Neural progenitor cell (in vitro differentiated cells): ENCODE results near the gene STK11IP.

Source experiments
- EZH2 ChIP-seq: fragments of 200-600 bp; sonication (generic); IDR thresholded peaks from 2 replicates; pipeline ENCODE4 v1.6.1; 2017; ENCODE audit warnings: antibody characterized with exemption, mild to moderate bottlenecking, moderate library complexity
- EZH2phosphoT487 ChIP-seq: fragments of 200-600 bp; sonication (generic); IDR thresholded peaks from 2 replicates; pipeline ENCODE4 v1.6.1; 2017; ENCODE audit warnings: antibody characterized with exemption
- TF ChIP-seq, protein P1 (sequence below): fragments of 200-600 bp; sonication (generic); IDR thresholded peaks from 2 replicates; pipeline ENCODE4 v1.5.1; 2017; ENCODE audit warnings: antibody characterized with exemption, mild to moderate bottlenecking

DNA sequence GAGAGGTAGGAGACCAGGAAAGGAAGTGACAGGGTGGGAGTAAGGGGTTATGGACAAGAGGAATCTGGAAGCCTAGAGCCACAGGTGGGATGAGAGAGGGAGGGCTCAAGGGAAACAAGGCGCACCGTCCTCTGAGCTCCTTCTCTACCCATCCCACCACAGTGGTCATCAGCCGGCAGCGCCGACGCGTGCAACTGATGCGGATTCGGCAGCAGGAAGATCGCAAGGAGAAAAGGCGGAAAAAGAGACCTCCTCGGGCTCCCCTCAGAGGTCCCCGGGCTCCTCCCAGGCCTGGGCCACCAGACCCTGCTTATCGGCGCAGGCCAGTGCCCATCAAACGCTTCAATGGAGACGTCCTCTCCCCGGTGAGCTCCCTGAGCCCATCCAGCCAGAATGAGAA is 48.7 kb upstream of the STK11IP start:
- TF ChIP-seq, protein P1, sequence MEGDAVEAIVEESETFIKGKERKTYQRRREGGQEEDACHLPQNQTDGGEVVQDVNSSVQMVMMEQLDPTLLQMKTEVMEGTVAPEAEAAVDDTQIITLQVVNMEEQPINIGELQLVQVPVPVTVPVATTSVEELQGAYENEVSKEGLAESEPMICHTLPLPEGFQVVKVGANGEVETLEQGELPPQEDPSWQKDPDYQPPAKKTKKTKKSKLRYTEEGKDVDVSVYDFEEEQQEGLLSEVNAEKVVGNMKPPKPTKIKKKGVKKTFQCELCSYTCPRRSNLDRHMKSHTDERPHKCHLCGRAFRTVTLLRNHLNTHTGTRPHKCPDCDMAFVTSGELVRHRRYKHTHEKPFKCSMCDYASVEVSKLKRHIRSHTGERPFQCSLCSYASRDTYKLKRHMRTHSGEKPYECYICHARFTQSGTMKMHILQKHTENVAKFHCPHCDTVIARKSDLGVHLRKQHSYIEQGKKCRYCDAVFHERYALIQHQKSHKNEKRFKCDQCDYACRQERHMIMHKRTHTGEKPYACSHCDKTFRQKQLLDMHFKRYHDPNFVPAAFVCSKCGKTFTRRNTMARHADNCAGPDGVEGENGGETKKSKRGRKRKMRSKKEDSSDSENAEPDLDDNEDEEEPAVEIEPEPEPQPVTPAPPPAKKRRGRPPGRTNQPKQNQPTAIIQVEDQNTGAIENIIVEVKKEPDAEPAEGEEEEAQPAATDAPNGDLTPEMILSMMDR: no peak
- TF ChIP-seq EZH2: no peak
- TF ChIP-seq EZH2phosphoT487: no peak
